K562 (cell line): ENCODE measurements around the gene STIM1. TPM values are rescaled to one million over a fixed set of nuclear protein-coding genes. Genes with fewer than 3 reads are reported as not detected.
"Not testable (repeated sequence)": the region's sequence is repeated elsewhere in the genome, so short reads cannot be mapped to it uniquely, and the experiment has no call there.

Experiments
- ATAC-seq: fragments of 200-7000 bp; cut with Tn5 transposase; 3 replicates; pipeline ENCODE4 v1.9.1; 2020; ENCODE audit warnings: moderate library complexity
- BruUV-seq: library from RNA; stranded (reverse); fragments of 400-500 nt; replicated peaks from 2 replicates; lab custom pipeline; 2021; lab: Mats Ljungman, UMichigan
- CTCF ChIA-PET: fragments of 300-600 bp; formaldehyde crosslinking; extraction: SDS; loops from one replicate; lab custom pipeline; 2021; ENCODE audit warnings: low intra/inter-chr PET ratio; lab: Yijun Ruan, JAX
- POLR2A ChIA-PET: fragments of 300-600, 350-650 bp; sonication (Branson Sonifier 250); formaldehyde crosslinking; extraction: SDS; loops from one replicate; lab custom pipeline; 2021; ENCODE audit warnings: antibody characterized with exemption, inconsistent platforms; lab: Yijun Ruan, JAX
- DNase-seq, 4 experiments: peaks; one replicate each; pipeline versions ENCODE4 v3.0.0 to v3.0.0-alpha.2; 2011 to 2018; ENCODE audit warnings: low spot score in 3 of 4, mixed read lengths in 3 of 4; ENCODE audit errors: extremely low read depth in 1 of 4
- FAIRE-seq: peaks from 2 replicates; lab custom pipeline; 2011; peaks lifted over from hg19 to GRCh38; lab: Jason Lieb, UNC
- H2AFZ ChIP-seq: 2 replicates; pipeline ENCODE4 v1.6.0; 2011; ENCODE audit warnings: low read depth, low read length, control low read depth, inconsistent platforms
- H3K27ac ChIP-seq: fragments of 200-600 bp; 3 replicates; pipeline ENCODE4 v1.8.0; 2011; ENCODE audit warnings: low read depth, mild to moderate bottlenecking, control low read depth, inconsistent platforms, low read length, moderate library complexity, mixed read lengths; ENCODE audit errors: extremely low read depth
- H3K27me3 ChIP-seq, 2 experiments: fragments of 300-600 bp in 1 of 2; 2 replicates in 1 of 2; 3 replicates in 1 of 2; pipeline versions ENCODE4 v1.6.0 to v1.8.0; 2011; ENCODE audit warnings: inconsistent platforms in 2 of 2, low read length in 2 of 2, mild to moderate bottlenecking in 1 of 2, mixed read lengths in 1 of 2, moderate library complexity in 1 of 2; ENCODE audit not compliant: control insufficient read depth in 2 of 2, insufficient read depth in 2 of 2
- H3K36me3 ChIP-seq: fragments of 300-600 bp; 3 replicates; pipeline ENCODE4 v1.8.0; 2011; ENCODE audit warnings: mild to moderate bottlenecking, low read length, inconsistent platforms; ENCODE audit not compliant: control insufficient read depth, insufficient read depth
- H3K4me1 ChIP-seq, 2 experiments: fragments of 200-600 bp in 1 of 2; replicated peaks in 1 of 2; 2 replicates in 1 of 2; 3 replicates in 1 of 2; pipeline versions ENCODE4 v1.5.1 to v1.8.0; 2011; ENCODE audit warnings: inconsistent platforms in 2 of 2, low read length in 2 of 2, mild to moderate bottlenecking in 1 of 2, mixed read lengths in 1 of 2, moderate library complexity in 1 of 2; ENCODE audit not compliant: control insufficient read depth in 2 of 2, insufficient read depth in 2 of 2
- H3K4me2 ChIP-seq: 2 replicates; pipeline ENCODE4 v1.6.1; 2011; ENCODE audit warnings: low read length, control low read depth, inconsistent platforms, mixed read lengths; ENCODE audit not compliant: insufficient read depth
- H3K4me3 ChIP-seq: fragments of 200-600 bp; sonication (generic), shearing (Covaris generic); 2 replicates; pipeline ENCODE4 v1.5.1; 2016; ENCODE audit warnings: control low read depth, inconsistent platforms
- H3K79me2 ChIP-seq: fragments of 200-600 bp; 3 replicates; pipeline ENCODE4 v1.8.0; 2011; ENCODE audit warnings: low read length, inconsistent platforms; ENCODE audit not compliant: control insufficient read depth, insufficient read depth
- H3K9ac ChIP-seq, 2 experiments: 2 replicates each; pipeline versions ENCODE4 v1.6.0 to v1.6.1; 2011; ENCODE audit warnings: low read depth in 2 of 2, low read length in 2 of 2, control low read depth in 1 of 2, inconsistent platforms in 1 of 2, mild to moderate bottlenecking in 1 of 2, mixed read lengths in 1 of 2; ENCODE audit not compliant: insufficient read depth in 1 of 2
- H3K9me1 ChIP-seq: one replicate; pipeline ENCODE4 v1.6.0; 2011; ENCODE audit warnings: inconsistent platforms, mild to moderate bottlenecking, low read length, moderate library complexity; ENCODE audit not compliant: control insufficient read depth, insufficient read depth
- H3K9me3 ChIP-seq: replicated peaks from 2 replicates; pipeline ENCODE4 v1.5.1; 2011; ENCODE audit warnings: low read depth, low read length, inconsistent platforms; ENCODE audit not compliant: control insufficient read depth, insufficient read depth
- H4K20me1 ChIP-seq: replicated peaks from 2 replicates; pipeline ENCODE4 v1.6.1; 2011; ENCODE audit warnings: low read length, inconsistent platforms, mixed read lengths; ENCODE audit not compliant: control insufficient read depth, insufficient read depth
- HIVEP1 ChIP-seq: fragments of 250-450 bp; sonication (Bioruptor Pico); IDR thresholded peaks from 2 replicates; pipeline ENCODE4 v1.4.0; 2020; ENCODE audit warnings: mild to moderate bottlenecking
- MED1 ChIP-seq: sonication (generic); formaldehyde crosslinking; IDR thresholded peaks from 2 replicates; pipeline ENCODE4 v1.8.1; 2023; ENCODE audit warnings: missing genetic modification reagents, borderline replicate concordance
- NFE2 ChIP-seq: IDR thresholded peaks from 2 replicates; pipeline ENCODE4 v1.6.1; 2014; ENCODE audit warnings: antibody characterized with exemption, low read depth
- ZZZ3 ChIP-seq: fragments of 450-650 bp; IDR thresholded peaks from 2 replicates; pipeline ENCODE4 v1.6.1; 2016; ENCODE audit warnings: antibody characterized with exemption, mild to moderate bottlenecking, moderate library complexity
- WGBS: fragments of 100-300 bp; shearing (Covaris generic); methylation state at CpG from one replicate; pipeline ENCODE4 v1.1.6; 2016; ENCODE audit warnings: low coverage, mixed read lengths; ENCODE audit not compliant: insufficient coverage; ENCODE audit errors: missing lambda C conversion rate; 5-methylcytosine and 5-hydroxymethylcytosine counted together
- in situ Hi-C: fragments of 300-500 bp; cut with MboI; formaldehyde crosslinking; loops from 4 replicates; pipeline ENCODE4 v1.15.0; 2018; ENCODE audit warnings: inconsistent platforms, mixed read lengths
- intact Hi-C: fragments of 100-400 bp; cut with micrococcal nuclease; formaldehyde crosslinking; loops from 2 replicates; pipeline ENCODE4 v1.14.2; 2022
- polyA plus RNA-seq, 8 experiments: library from polyadenylated mRNA; depleted of rRNA in 4 of 8; stranded (reverse) in 5 of 8; unstranded in 3 of 8; fragments of >200 nt; fragmentation: Nextera tagmentation in 2 of 8; fragmentation: Illumina TruSeq in 1 of 8; extraction: Ambion mirVana in 2 of 8; extraction: Trizol in 1 of 8; gene quantifications; 2 replicates each; pipeline versions ENCODE4 v1.2.1 to v1.2.3, GENCODE V29; 2011 to 2014; ENCODE audit warnings: inconsistent platforms in 1 of 8, missing spikeins in 1 of 8
- total RNA-seq, 7 experiments: library from RNA; depleted of rRNA in 6 of 7; stranded (reverse); fragments of >200 nt in 6 of 7; fragmentation: Illumina TruSeq in 2 of 7; extraction: Trizol in 2 of 7; gene quantifications; 2 replicates each; pipeline versions ENCODE4 v1.2.1 to v1.2.3, GENCODE V29; 2011 to 2021; ENCODE audit warnings: low replicate concordance in 1 of 7

Gene STIM1
- total and polyA plus RNA-seq, 9 of the 15 experiments (the other 6 are each of a cell fraction or from before 2014, with no cell fraction given) = 7.7 to 50.5 (median 22.5) TPM

DNA sequence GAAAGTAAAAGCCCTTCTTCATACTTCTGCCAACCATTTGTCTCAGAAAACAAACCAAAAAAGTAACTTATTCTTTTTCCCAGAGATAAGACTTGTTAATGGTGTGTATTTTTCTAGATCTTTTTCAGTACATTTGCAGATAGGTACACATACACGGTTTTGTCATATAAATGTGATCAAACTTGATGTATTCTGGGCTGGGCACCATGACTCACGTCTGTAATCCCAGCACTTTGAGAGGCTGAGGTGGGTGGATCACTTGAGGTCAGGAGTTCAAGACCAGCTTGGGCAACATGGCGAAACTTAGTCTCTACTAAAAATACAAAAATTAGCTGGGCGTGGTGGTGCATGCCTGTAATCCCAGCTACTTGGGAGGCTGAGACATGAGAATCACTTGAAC, 274.8 kb downstream of the STIM1 start:
- H3K9ac ChIP-seq, DNase-seq, H2AFZ ChIP-seq, H4K20me1 ChIP-seq, H3K27ac ChIP-seq, in situ Hi-C loops, intact Hi-C loops, FAIRE-seq, H3K9me1 ChIP-seq, H3K27me3 ChIP-seq, POLR2A ChIA-PET, H3K4me1 ChIP-seq, H3K79me2 ChIP-seq, ATAC-seq, H3K4me3 ChIP-seq, H3K4me2 ChIP-seq, CTCF ChIA-PET, H3K9me3 ChIP-seq, BruUV-seq: not testable (repeated sequence)
- 76% methylated on average over 4 of the region's 4 CpGs for WGBS
- H3K36me3 ChIP-seq = peaks cover 95% of the 10 kb centered on the region

GRCh38 chr11:4134806-4135205, 279.3 kb downstream of the STIM1 start:
- ATAC-seq = no peak
- in situ Hi-C loops = no loop called here
- H3K4me1 ChIP-seq = no peaks in the 10 kb centered on the region
- H3K36me3 ChIP-seq = peaks cover 78% of the 10 kb centered on the region
- ChIA-PET POLR2A (interaction anchor here (1.5 to 1.6 kb wide), 2 partner anchors 11 to 37 kb away, joined by 3 read pairs; no protein-coding TSS in a partner anchor), CTCF (no interaction called here)
- peaks cover 13% of the 10 kb centered on the region; the same call in 1 of the 2 replicates for H3K9me3 ChIP-seq
- H3K79me2 ChIP-seq = no peaks in the 10 kb centered on the region
- FAIRE-seq = no peak
- no peak for DNase-seq
- no peak overlapping the region for H3K4me3 ChIP-seq
- BruUV-seq = no TSS peak
- H3K27me3 ChIP-seq = no peaks in the 10 kb centered on the region
- no peaks in the 10 kb centered on the region for H4K20me1 ChIP-seq
- no peak overlapping the region for H3K9ac ChIP-seq
- H3K9me1 ChIP-seq = no peaks in the 10 kb centered on the region
- TF ChIP-seq HIVEP1 (CRISPR knock-in tag) (no peak), NFE2 (no peak), ZZZ3 (no peak), MED1 (CRISPR knock-in tag) (no peak)
- intact Hi-C loops = no loop called here
- H3K4me2 ChIP-seq = no peak overlapping the region
- no peak overlapping the region for H3K27ac ChIP-seq
- H2AFZ ChIP-seq = no peak overlapping the region
